CD4-positive, alpha-beta T cell treated with Interleukin-12 subunit alpha and Interleukin-12 subunit beta, for 1 hour (primary cell): ENCODE results near the gene PEX11A.
A peak's percentile ranks its signal among the peaks of the same experiment; 100 is the strongest.
"Not testable (repeated sequence)": the region's sequence is repeated elsewhere in the genome, so short reads cannot be mapped to it uniquely, and the experiment has no call there.

ENCODE experiments used
- DNase-seq: peaks from one replicate; pipeline ENCODE4 v3.0.0-alpha.2; 2020

The PEX11A gene

GRCh38 chr15:89690276-89691218 lies at the start of gene PEX11A, which contains the start of gene WDR93:
PEX11A (minus strand) TSS chr15:89690754; CDS start chr15:89690632, 122 bp downstream.
WDR93 (plus strand) TSS chr15:89690811; CDS start chr15:89701747, 10,936 bp downstream.
- peak; percentile 80 for DNase-seq

GRCh38 chr15:89740137-89740536 lies 49.6 kb upstream of the PEX11A start:
- peak; percentile 76 for DNase-seq

- DNase-seq, result no peak
These were observed 45.2 kb upstream of the PEX11A start for GRCh38 chr15:89735773-89736172.

- DNase-seq, result no peak
These were observed 42.1 kb upstream of the PEX11A start for GRCh38 chr15:89732451-89733172.

- no peak for DNase-seq
These were observed 40.7 kb upstream of the PEX11A start for GRCh38 chr15:89731275-89731674.

GRCh38 chr15:89728254-89728653 lies 37.7 kb upstream of the PEX11A start:
- no peak for DNase-seq

- DNase-seq, result no peak
These were observed 34.5 kb upstream of the PEX11A start for GRCh38 chr15:89725064-89725463.

GRCh38 chr15:89724621-89725020 lies 34.1 kb upstream of the PEX11A start:
- DNase-seq, result no peak

- no peak for DNase-seq
These were observed 32.5 kb upstream of the PEX11A start for GRCh38 chr15:89723031-89723430.

GRCh38 chr15:89714775-89715174 lies 24.2 kb upstream of the PEX11A start:
- no peak for DNase-seq

GRCh38 chr15:89707577-89707976 lies 17.0 kb upstream of the PEX11A start:
- DNase-seq, result no peak

GRCh38 chr15:89704411-89704810 lies 13.9 kb upstream of the PEX11A start:
- no peak for DNase-seq

- DNase-seq, result no peak
These were observed 4.6 kb upstream of the PEX11A start for GRCh38 chr15:89695198-89695597.

- DNase-seq, result no peak
These were observed 3.1 kb upstream of the PEX11A start for GRCh38 chr15:89693696-89694095.

- DNase-seq, result no peak
These were observed 2.5 kb upstream of the PEX11A start for GRCh38 chr15:89693091-89693490.

- not testable (repeated sequence) for DNase-seq
These were observed 651 bp downstream of the PEX11A start for GRCh38 chr15:89689930-89690275.

GRCh38 chr15:89686522-89686921 lies 4.0 kb downstream of the PEX11A start:
- no peak for DNase-seq

GRCh38 chr15:89685995-89686394 lies 4.6 kb downstream of the PEX11A start:
- DNase-seq, result no peak

- DNase-seq, result no peak
These were observed 9.4 kb downstream of the PEX11A start for GRCh38 chr15:89681146-89681545.

- DNase-seq, result no peak
These were observed 10.2 kb downstream of the PEX11A start for GRCh38 chr15:89680282-89680873.

- no peak for DNase-seq
These were observed 11.3 kb downstream of the PEX11A start, which contains the start of gene PLIN1 for GRCh38 chr15:89679212-89679611. PLIN1 (minus strand) TSS chr15:89679367; CDS start chr15:89677489, 1,878 bp downstream.

- no peak for DNase-seq
These were observed 13.2 kb downstream of the PEX11A start for GRCh38 chr15:89677381-89677780.

- no peak for DNase-seq
These were observed 14.9 kb downstream of the PEX11A start for GRCh38 chr15:89675606-89676005.
